HUDEP-2 (cell line): ENCODE results near the gene EXOC6.
A peak's percentile ranks its signal among the peaks of the same experiment; 100 is the strongest.

Source experiments
- DNase-seq, 76 experiments: peaks; one replicate each; lab custom pipeline; 2025; ENCODE audit not compliant: unreplicated experiment in 76 of 76; lab: John Stamatoyannopoulos, UW

EXOC6 gene, protein sequence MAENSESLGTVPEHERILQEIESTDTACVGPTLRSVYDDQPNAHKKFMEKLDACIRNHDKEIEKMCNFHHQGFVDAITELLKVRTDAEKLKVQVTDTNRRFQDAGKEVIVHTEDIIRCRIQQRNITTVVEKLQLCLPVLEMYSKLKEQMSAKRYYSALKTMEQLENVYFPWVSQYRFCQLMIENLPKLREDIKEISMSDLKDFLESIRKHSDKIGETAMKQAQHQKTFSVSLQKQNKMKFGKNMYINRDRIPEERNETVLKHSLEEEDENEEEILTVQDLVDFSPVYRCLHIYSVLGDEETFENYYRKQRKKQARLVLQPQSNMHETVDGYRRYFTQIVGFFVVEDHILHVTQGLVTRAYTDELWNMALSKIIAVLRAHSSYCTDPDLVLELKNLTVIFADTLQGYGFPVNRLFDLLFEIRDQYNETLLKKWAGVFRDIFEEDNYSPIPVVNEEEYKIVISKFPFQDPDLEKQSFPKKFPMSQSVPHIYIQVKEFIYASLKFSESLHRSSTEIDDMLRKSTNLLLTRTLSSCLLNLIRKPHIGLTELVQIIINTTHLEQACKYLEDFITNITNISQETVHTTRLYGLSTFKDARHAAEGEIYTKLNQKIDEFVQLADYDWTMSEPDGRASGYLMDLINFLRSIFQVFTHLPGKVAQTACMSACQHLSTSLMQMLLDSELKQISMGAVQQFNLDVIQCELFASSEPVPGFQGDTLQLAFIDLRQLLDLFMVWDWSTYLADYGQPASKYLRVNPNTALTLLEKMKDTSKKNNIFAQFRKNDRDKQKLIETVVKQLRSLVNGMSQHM

DNA sequence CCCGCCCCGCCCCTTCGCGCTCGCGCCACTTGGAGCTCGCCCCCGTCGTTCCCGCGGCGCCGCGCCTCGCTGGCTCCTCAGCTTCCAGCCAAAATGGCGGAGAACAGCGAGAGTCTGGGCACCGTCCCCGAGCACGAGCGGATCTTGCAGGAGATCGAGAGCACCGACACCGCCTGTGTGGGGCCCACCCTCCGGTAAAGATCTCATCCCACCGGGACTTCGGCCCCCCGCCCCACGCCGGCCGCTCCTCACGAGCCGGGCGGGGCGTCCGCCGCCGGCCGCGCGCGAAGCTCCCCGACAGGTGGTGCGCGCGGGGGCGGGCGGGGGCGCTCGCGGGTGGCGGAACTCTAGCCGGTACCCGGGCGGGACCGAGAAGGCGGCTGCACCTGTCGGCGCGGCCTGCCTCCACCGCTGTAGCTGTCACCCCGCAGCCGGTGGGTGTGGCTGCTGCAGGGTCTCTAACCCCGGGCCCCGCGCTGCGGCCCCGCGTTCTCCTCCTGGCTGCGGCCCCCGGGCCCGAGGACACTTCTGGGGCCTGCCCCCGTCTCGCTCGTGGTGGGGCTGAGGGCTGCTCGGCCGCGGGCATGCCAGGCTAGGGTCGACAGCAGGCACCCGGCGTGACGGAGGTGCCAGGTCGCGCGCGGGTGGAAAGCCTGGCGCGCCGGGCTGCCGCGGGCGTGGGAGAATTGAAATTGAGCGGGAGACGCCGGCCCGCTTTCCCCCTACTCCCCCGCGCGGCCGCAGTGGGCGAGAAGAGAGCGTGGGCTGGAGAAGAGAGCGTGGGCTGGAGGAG lies at the start of gene EXOC6:
Gene EXOC6 (plus strand): TSS at position 80 of the 793 bp plus-strand sequence. CDS start 14 bp downstream, at position 94.
- DNase-seq = peak in 67 of 76 experiments; percentile 8 to 86 (median 72)

DNA sequence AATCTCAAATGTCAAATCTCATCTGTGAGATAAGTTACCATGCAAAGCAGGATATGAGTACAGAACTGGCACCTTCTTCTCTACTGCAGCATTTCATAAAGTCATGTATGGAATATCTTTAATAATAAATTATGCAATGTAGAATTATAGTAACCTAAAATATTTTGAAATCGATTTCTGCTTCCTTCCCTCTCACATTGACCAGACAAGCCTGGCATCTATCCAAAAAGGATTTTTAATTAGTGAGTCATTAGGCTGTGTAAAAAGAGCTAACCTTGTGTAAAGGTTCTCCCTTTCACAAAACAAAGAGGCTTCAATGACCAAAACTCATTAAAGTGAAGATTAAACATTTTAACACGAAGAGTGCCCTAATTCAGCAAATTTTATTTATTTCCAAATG lies 48.8 kb upstream of the EXOC6 start:
- DNase-seq = no peak

DNA sequence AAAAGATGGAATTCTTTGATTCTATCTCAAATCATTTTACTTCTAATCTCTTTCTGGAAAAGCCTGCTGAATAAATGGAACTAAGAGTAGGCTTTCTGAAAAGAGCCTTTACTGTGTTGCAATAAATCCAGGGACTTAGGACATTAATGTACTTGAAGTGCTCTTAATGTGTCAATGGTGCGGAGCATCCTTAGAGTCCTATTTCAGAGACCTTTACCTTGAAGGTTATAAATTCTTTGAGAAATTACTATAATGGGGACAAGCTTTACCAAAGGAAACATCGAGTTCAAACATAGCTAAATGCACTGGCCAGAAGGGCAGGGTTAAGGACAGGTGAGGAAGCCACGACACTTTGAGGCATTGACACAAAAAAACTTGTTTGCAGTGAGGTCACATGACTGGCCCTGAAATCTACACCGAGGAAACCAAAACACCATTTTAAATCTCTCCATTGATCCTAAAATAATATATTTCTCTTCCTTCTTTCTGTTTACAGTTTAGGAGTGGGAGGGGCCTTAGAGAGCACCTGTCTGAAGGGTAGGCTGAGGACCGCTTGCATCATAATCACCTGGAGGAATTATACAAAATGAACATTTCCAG lies 48.1 kb upstream of the EXOC6 start:
- DNase-seq = no peak

DNA sequence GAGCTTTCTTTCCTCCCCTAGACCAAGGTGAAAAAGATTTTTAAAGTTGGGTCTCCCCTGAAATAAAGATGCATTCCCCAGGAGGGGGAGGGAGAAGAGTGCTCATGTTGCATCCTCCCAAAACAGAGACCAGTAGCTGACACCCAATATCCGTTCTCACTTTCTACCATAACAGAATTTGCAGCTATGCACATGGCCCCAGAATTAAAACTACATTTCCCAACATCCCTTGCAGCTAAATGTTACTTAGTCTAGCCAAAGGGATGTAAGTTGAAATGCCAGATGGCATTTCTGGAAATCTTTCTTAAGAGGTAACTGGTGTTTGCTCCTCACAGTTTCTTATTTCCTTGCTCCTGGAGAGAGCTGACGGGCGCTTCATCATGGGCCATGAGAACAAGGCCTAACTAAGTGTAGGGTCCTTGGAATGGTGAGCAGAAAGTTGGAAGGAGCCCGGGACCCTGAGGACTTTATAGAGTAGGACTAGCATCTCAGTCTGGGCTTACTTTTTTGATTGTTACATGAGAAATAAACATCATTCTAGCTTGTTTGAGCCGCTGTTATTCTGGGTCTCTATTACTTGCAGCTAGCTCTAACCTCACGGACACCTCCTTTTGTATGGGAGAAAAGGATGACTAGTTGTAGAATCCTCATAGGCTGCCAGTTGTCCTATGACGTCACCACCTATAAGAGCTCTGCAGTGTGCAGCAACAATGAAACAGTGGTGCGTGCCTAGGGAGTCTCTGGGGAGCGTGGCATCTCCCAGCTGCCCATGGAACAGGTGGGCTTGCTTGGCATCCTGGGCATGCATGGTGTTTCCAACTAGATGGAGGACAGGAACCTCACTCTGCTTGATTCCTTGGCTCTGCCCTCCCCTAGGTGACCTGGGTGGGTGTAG lies 46.1 kb upstream of the EXOC6 start:
- DNase-seq = no peak

DNA sequence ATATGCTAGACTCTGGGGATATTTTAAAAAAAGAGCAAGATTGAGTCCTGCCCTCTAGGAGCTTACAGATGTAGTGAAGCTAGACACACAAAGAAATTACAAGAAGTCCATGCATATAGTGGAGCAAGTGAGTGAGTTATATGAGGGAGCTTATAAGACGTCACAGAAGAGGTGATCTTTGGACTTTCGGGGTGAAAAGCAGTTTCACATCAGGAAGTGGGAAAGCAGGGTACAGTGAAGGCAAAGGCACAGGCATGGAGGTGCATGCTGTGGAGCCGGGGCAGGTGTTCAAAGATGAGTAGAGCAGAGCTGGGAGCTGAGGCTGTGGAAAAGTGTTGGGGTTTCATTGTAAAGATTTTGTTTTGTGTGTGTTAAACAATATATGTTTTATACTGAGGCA lies 38.5 kb upstream of the EXOC6 start:
- no peak for DNase-seq

DNA sequence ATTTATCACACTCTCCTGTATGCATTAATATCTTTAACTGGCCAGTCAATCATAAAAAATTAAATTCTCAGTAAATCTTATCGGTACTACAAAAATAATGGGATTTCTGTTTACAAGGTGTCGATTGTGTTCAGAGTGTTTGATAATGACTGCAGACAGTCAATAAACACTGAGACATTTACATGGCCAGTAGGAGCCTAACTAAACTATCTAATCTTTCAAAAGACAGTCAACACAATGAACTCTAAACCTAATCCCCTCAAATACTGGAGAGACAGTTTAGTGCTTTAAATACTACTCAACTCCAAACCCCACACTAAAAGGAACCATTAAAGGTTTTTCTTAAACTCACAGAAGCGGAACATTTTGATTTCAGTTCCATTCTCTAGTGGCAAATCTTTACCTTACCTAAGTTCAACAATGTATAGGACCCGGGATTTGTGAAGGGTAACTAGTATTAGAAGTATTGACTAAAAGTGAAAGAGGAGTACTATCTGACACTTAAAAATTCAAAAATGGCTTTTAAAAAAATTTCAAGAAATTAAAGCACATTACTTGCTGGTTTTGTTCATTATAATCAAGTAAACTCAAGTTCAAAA lies 37.3 kb upstream of the EXOC6 start:
- DNase-seq = no peak

DNA sequence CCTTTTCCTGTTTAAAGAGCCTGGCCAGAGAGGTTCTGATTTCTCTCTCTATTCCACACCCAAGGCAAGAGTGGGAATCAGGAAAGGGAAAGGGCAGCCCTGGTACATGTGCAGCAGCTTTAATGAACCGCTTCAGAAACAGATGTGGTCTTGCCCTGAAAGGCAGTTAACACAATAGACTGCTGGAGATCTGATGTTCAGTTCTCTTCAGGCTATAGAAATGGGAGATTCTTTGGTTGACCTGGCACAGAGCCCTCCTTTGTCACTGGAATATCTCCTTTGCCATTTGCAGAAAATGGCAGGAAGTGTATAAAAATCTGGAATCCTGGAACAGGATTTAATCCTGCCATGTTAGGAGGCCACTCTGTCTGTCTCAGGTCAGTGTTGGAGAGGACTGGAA lies 36.3 kb upstream of the EXOC6 start:
- no peak for DNase-seq

DNA sequence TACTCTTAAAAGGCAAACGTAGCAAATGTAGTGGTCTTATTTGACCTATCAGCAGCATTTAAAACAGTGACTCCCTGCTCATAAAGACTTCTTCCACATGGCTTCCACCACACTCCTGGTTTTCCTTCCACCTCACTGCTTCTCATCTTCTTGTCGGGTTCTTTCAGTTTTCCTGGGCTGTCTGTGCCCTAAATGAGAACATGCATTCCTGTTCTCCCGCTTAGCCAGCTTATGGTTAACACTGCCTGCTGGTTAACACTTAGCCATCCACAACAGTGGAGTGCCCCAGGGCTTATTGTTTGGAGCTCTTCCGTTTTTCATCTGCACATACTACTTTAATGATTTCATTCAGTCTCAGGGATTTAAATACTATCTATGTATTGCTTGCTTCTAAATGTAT lies 34.3 kb upstream of the EXOC6 start:
- no peak for DNase-seq

DNA sequence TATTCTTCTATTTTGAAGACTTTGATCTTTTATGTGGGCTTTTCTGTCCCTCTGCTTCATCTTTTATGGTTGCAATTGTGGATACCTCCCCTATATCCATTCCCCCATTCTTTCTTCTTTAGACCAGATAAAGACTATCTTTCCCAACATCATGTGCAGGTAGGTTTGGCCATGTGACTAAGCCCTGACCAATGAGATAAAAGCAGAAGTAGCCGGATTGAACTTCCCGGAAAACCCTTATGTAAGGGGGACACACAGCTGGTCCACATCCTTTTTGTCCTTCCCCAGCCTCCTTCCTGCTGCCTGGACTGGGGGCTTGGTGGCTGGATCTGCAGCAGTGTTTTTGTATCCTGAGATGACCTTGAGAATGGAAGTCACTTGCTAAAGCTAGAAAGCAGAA lies 33.5 kb upstream of the EXOC6 start:
- DNase-seq = no peak

DNA sequence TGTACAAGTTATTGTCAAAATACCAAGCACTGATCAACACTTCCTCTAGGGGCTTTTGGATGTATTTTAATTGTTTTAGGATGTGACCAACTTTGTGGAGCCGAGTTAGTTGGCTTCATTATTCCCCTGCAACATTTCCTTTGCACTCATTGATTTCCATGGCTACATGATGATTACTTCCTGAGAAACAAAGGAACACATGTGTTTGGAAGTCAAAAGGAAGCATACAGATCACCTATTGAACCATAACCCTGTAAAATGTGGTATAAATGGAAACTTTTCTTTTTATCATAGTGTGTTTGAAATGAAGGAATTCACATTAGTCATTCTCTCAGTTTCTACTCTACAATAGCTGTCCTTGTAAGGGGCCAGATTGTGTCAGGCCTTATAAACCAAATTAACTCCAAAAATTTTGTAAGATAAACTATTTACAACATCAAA lies 32.2 kb upstream of the EXOC6 start:
- no peak for DNase-seq

DNA sequence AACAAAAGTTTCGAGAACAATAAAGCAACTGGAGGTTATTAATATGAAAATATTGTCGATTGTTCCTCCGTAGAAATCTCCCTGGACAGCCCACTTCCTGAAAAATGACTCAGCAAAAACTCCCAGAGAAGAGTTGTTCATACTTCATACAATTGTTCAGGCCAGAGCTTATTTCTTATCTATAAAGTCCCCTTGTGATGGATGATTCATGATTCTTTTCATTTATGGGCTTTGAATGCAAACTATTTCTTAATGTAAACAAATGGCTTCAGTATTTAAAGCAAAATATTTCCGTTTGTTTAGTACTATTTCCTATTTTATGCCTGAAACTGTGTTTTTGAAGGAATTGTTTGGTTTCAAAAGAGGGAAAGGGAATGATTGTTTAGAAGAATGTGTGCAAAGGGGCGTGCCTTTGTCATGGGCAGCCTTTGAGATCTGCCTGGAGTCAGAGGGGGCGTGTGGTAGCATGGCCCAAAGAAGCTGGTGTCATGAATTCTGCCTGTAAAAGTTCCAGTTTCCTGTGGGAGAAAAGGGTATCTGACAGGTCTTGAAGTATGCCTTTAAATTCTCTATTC lies 26.2 kb upstream of the EXOC6 start:
- DNase-seq = peak in 41 of 76 experiments; percentile 3 to 80 (median 51)

DNA sequence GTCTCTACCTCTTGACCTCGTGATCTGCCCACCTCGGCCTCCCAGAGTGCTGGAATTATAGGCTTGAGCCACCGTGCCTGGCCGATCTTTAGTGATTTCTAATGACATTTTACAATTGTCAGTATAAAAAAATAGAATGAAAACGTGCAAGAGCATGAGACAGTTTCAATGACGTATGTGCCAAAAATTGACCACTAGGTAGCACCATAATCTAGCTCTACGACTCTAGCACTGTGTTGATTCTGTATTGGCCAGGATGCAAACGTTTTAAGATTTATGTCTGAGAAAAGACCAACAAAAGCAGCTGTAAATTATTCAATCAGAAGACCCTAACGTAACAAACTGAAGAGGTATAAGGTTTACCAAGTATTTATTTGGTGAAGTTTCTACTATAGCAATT lies 25.4 kb upstream of the EXOC6 start:
- peak in 10 of 76 experiments; percentile 5 to 19 (median 14) for DNase-seq

DNA sequence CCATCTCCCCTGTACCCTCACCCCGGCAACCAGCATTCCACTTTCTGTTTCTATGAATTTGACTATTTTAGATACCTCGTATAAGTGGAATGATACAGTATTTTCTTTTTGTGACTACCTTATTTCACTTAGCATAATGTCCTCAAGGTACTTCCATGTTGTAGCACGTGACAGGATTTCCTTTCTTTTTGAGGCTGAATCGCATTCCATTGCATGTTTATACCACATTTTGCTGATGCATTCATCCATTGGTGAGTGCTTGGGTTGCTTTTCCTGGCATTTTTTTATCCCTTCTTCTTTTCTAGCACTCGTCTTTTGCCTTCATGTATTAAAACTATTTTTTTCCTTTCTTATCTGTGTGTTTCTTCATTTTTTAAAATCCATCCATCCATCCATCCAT lies 22.3 kb upstream of the EXOC6 start:
- no peak for DNase-seq

DNA sequence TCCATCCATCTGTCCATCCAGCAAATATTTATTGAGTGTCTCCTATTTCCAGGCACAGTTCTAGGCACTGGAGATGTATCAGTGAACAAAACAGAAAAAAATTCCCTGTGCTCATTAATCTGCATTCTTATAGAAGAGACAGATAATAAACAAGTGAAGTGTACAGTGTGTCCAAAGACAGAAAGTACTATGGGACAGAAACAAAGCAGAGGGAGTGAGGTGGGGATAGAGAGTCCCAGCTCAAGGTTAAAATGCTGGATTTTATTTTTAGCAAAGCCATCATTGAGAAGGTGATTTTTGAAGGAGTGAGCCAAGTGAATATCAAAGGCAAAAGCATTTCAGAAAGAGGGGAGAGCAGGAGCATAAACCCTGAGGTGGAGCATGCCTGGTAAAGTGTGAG lies 21.8 kb upstream of the EXOC6 start:
- DNase-seq = no peak

DNA sequence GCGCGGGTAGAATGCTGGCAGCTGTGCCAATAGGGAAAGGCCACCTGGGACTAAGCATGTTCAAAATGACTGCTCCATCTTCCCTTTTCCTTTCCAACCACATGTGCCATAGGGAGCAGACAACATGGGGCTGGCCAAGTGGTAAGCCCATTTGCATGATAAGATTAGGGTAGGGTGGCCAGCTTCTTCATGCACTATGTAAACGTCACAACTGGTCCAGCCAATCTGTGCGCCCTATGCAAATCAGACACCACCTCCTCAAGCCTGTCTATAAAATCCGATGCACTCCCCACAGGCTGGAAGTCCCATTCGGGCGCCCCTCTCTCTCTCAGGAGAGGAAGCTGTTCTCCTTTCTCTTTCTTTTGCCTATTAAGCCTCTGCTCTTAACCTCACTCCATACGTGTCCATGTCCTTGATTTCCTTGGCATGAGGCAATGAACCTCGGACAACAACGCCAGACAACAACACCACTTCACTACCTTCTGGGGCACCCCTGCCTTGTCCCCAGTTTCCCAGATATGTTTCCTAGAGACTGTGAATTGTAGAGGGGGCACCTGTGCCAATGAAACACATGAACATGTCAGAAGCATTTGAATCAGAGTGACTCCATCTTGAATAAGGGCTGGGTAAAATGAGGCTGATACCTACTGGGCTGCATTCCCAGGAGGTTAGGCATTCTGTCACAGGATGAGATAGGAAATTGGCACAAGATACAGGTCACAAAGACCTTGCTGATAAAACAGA lies 19.1 kb upstream of the EXOC6 start:
- DNase-seq = peak in 2 of 76 experiments; percentile 1 to 16

DNA sequence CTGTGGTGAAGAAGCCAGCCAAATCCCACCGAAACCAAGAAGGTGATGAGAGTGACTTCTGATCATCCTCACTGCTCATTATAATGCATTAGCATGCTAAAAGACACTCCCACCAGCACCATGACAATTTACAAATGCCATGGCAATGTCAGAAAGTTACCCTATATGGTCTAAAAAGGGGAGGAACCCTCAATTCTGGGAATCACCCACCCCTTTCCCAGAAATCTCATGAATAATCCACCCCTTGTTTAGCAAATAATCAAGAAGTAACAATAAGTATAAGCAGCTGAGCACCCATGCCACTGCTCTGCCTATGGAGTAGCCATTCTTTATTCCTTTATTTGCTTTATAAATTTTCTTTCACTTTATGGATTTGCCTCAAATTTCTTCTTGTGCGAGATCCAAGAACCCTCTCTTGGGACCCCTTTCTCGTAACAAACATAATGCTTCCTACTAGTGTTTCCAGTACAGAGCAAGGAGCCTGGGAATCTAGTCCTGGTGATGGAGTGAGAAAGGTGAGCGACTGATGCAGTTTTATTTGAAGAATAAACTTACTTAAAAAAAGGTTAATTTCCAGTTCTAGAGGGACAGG lies 18.4 kb upstream of the EXOC6 start:
- peak in 1 of 76 experiments; percentile 33 for DNase-seq

DNA sequence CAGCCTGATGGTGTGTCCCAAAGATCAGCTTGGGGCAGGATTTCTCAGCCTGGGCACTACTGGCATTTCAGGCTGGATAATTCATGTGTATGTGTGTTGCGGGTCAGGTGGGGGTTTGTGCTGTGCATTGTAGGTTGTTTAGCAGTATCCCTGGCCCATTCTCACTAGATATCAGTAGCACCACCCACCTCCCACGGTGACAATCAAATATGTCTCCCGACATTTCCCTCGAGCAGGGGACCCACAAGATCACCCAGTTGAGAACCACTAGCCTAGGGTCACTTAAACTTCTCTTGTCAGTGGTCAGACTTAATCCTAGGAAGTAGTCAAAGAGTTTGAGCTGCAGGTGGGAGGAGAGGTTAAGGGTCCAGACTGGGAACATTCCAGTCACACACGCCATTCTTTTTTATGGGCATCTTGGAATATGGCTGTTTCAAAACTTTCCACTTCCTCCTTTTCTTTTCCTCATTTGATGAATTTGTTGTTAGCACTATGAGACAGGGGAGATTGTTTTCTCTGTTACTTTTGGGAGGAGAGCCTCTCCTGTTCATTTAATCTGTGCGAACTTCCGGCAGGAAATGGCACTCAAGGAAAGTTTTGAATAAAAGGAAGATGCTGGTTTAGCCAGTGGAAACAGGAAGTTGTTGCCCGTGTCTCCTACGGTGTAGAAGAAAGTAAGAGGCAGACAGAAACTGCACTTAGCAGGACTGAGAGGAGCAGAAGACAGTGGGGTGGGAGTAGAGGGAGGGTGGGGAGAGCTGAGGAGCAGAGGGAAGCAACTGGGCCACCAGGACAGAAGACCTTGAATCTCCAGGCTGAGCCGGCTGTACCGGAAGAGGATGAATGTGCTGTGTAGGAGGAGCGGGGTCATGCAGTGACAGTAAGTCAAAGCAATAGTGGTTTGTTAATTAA lies 17.6 kb upstream of the EXOC6 start:
- peak in 1 of 76 experiments; percentile 10 for DNase-seq
